NCI-H2227 (cell line): Measurements from ENCODE around the gene CEP85L.

ENCODE experiments used
- DNase-seq: peaks from one replicate; lab custom pipeline; 2025; ENCODE audit not compliant: unreplicated experiment; lab: John Stamatoyannopoulos, UW

The CEP85L gene

DNA sequence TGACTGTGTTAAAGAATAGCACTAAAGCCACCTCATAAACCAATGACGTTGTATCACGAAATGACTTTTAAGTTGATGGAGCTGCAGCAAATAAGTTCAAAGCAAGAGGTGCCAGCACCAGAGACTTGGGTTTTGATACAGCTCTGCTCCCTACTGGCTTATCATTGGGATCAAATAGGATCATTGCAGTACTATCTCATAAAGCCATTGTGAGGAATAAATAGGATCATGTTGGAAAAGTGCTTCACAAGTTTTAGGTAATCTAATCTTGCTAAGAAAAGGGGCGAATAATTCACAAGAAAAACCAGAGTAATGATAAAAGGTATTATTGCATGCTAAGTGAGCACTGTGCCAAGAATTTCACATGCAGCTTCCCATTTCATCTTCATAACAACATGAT is 10.4 kb upstream of the CEP85L start:
- DNase-seq = no peak

DNA sequence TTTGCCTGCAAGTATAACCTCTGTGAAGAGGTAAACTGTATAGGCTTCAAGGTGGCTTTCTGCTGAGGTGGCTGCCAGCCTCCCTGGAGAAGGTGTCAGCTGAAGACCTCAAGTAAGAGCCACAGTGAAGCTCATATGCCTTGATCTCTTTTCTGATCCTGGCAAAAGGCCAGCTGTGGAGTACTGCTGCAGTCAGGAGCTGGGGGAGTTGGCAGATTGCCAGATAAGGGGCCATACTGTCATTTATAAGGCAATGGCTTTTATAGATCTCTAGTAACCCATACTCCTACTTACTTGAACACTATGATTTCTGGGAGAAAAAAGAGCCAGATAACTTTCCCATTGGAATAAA is 8.8 kb upstream of the CEP85L start:
- DNase-seq = peak; percentile 92

- no peak for DNase-seq
Measured at GRCh38 chr6:118659513-118660217, 8.3 kb upstream of the CEP85L start.

DNA sequence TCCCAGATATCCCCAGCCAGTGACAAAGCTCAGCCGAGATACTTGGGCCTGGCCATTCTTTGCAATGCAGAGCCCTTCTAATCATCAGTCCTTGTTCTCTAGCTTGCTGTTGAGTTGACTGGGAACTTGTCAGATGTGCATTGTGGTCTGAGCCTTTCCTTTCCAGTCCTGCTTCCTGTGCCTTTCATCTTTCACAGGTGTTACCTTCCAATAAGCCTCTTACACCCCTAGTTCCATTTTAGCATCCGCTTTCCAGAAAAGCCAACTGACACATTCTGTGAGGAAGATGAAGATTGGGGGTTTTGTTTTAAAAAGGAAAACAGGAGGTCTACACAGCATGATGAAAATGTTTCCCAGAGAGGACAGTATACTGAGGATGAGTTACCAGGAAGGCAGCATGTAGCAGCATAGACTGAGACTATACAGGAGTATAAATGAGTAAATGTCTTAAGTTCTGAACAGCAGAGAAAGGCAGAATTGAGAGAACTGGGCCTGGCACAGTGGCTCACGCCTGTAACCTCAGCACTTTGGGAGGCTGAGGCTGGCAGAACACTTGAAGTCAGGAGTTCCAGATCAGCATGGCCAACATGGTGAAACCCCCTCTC is 5.6 kb upstream of the CEP85L start:
- no peak for DNase-seq

DNA sequence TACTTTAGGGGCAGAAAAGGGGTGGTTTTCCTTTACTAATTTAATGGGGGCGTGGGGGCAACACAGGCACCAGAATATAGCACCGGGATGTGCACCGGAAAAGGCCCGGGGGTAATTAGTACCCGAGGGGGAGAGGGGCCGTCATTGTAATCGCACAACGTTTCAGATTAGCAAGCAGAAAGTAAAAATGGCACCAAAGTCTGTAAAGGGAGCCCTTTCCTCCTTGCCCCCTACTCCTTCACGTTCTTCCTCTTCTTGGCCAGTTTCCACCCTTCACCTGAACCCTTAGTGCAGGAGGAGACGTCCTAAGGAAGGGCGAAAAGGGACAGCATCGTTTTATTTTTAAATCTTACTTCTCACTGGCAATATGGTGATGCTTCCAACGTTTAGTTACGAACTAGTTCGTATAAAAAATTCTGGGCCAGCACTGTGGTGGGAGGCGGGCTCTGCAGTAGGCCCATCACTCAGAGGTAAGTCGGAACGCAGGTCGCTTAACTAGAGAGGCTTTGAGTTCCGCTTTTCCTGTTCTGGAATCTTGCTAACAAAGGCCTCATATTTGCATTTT is 742 bp upstream of the CEP85L start:
- DNase-seq = no peak

- DNase-seq = peak; percentile 43
Measured at GRCh38 chr6:118650582-118651281, 659 bp downstream of the CEP85L start.

DNA sequence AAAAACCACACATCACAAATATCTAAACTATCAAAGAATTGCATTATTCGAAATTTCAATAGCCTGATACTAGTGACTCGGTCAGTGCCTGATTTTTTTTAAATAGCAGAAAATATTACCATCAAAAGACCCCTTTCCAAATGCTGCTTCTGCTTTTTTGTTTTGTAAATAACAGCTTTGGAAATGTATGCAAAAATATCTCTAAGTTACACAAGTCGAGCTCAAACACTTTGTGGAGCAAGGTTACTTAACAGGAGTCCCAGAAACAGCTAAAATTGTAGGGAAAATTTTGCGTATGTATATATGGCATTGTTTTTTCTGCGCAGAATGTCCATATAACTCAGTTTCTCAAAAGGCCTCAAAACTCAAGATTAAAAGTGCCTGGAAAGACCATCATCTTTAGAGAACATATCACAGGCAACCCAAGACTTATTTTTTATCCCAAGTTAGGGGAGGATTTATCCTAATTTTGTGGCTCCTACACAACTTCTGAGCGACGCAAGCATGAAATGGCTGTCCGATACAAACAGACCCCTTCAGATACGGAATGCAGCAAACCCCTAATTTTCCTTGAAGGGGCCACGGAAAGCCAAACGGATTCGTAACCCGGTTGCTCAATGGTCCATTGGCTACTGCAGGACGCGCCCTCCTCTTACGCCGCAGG is 1.3 kb downstream of the CEP85L start:
- no peak for DNase-seq

- DNase-seq = no peak
Measured at GRCh38 chr6:118648866-118649554, 2.4 kb downstream of the CEP85L start.

- DNase-seq = no peak
Measured at GRCh38 chr6:118646977-118647376, 4.4 kb downstream of the CEP85L start.

- no peak for DNase-seq
Measured at GRCh38 chr6:118645395-118645794, 6.0 kb downstream of the CEP85L start.

GRCh38 chr6:118644007-118644406 is 7.4 kb downstream of the CEP85L start:
- no peak for DNase-seq

DNA sequence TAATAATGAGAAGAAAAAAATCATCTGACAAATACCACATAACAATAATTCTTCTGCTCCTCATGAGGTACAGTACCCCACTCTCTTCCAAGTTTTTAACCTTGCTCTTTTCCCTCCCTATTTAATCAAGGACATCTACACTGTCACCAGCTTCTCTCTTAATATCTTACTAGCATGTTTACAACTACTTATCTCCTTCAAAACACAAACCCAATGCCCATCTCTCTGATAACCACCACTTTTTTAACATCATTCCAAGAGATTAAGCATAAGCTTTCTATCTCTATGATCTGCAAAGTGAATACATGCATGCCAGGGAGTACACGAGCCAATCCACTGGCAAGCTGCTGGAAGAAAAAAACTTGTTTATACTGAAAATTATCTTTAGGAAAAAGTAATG is 10.3 kb downstream of the CEP85L start:
- no peak for DNase-seq

GRCh38 chr6:118639054-118639964 is 12.1 kb downstream of the CEP85L start:
- DNase-seq = no peak

DNA sequence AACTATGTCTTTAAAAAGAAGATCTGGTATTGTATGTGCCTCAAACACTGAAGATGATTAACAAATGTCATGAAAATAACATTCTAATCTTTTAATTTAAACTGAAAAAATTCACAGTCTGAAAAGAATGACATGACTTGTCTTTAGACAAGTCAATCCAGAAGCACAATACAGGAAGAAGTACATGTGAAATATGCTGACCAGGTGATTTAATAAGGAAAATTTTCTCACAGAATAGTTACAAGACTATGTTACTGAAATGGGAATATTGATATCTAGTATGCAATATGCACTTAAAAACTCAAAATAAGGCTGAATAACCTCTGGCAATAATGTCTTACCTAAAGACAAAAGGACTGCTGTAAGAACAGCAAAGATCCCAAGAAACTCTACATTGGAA is 13.1 kb downstream of the CEP85L start:
- DNase-seq = no peak

DNA sequence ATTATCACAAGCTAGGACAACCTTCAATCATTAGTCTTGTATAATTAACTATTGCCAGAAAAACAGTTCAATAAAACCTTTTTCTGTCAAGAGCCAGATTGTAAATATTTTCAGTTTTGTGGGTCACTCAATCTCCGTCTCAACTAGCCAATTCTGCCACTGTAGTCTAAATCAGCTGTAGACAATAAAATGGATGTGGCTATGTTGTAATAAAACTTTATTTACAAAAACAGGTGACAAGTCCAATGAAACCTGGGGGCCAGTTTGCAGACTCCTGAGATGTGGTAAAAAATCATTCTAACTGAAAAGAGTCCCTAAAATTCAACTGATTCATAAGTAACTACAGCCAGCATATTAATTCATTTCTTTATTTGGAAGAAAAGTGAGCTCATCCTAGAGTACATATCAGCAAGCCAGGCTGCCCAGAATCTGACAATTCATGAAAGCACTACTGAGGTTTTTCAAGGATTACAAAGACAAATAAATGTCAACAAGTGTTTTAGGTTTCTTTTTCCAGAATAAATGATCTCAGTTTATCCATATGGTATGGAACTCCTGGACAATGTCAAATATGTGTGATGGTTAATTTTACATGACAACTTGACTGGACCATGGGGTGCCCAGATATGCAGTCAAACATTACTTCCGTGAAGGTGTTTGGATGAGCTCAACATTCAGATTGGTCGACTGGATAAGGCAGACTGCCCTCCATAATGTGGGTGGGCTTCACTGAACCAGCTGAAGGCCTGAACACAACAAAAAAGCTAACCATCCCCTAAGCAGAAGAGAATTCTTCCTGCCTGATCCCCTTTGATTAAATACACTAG is 15.3 kb downstream of the CEP85L start:
- DNase-seq = no peak

DNA sequence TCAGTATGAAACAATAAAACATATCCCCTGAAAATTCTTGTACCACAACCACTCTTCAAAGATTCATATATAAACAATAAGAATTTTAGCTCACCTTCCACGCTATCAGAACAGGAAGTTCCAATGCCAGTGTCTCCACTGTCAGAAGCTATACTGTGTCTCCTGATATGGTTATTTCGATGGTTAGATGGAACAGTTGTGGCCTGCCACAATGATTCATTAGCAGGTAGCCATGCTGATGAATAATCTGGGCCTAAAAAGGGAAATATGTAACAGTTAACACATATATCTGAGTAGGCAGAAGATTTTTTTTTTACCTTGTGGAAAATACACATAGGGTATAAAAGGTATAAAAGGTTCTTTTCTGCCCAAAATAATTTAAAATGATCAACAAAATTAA is 19.0 kb downstream of the CEP85L start:
- DNase-seq = no peak

DNA sequence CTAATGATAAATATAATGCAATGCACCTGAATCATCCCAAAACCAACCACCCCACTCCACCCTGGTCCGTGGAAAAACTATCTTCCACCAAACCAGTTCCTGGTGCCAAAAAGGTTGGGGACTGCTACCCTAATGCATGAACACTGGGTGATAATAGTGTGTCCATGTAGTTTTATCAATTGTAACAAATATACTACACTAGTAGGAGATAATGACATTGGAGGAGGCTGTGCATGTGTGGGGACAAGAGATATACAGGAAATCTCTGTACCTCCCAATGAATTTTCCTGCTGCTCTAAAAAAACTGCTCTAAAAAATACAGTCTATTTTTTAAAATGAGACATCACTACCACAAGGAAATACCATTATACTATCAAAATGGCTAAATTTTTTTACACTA is 20.5 kb downstream of the CEP85L start:
- no peak for DNase-seq

DNA sequence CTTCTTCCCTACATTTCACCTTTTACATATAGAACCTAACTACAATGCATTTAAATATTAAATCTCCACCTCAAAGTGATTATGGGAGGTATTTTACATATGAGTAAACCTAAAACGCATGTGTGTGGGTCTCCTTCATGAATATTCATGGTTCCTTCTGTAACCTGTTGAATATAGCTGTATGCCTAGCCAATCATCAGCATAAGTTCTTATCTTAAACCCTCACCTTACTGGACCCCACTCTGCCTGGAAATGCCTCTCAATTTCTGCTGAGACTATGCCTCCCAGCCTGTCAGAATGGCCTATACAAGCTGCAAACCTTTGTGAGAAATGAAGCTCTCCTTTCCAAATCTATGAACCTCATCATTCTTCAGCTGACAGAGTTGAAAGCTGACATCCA is 21.3 kb downstream of the CEP85L start:
- no peak for DNase-seq

DNA sequence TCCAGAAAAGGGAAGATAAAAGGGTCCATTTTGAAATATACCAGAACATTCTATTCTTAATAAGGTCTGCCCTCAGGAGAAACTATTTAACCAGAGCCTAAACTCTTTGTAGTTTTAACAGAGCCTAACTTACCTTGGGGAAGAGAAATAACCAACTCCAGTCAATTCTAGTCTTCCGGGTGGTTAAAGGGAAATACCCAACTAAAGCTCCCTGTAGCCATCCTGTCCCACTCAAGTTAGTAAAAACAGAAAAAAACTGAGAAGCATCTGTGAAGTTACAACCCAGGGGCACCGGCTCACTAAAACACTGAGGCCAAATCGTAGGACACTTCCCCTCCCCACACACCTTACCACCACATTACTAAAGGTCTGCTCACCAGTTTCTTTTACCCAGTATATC is 23.7 kb downstream of the CEP85L start:
- no peak for DNase-seq
